SK-MEL-5 (cell line): Measurements from ENCODE around the gene MCMBP. TPM values are rescaled to one million over a fixed set of nuclear protein-coding genes. Genes with fewer than 3 reads are reported as not detected.
"Not testable (repeated sequence)": the region's sequence is repeated elsewhere in the genome, so short reads cannot be mapped to it uniquely, and the experiment has no call there.

ENCODE experiments used
- DNase-seq: peaks from one replicate; pipeline ENCODE4 v3.0.0-alpha.2; 2016; ENCODE audit warnings: low read depth, low spot score
- in situ Hi-C: cut with HindIII; loops from 2 replicates; pipeline ENCODE4 v1.10.0; 2016; ENCODE audit warnings: low sequenced_read_pairs, high pct_unique_total_duplicates, low pct_unique_long_range_greater_than_20kb
- total RNA-seq: library from RNA; depleted of rRNA; stranded (reverse); fragments of >200 nt; shearing (Covaris generic); gene quantifications from 2 replicates; pipeline ENCODE4 v1.2.3, GENCODE V29; 2014

The MCMBP gene
- total RNA-seq, 1 experiment from 2014 or later: 41.1 TPM

GRCh38 chr10:119888715-119889114 is 16.1 kb upstream of the MCMBP start:
- in situ Hi-C loops, DNase-seq: not testable (repeated sequence)

- in situ Hi-C loops: not testable (repeated sequence)
These were observed 13.4 kb upstream of the MCMBP start for GRCh38 chr10:119886070-119886469.

GRCh38 chr10:119883901-119884611 is 11.4 kb upstream of the MCMBP start:
- in situ Hi-C loops, DNase-seq: not testable (repeated sequence)

More at GRCh38 chr10:119886070-119886469, 13.4 kb upstream of the MCMBP start:
- DNase-seq: not testable (repeated sequence)

- no peak for DNase-seq
- in situ Hi-C loops: no loop called here
These were observed 5.9 kb upstream of the MCMBP start for GRCh38 chr10:119878524-119878923.

- in situ Hi-C loops: no loop called here
- peak; percentile 79 for DNase-seq
These were observed 428 bp upstream of the MCMBP start for GRCh38 chr10:119872860-119873681.

GRCh38 chr10:119871881-119872609 is 598 bp downstream of the MCMBP start:
- DNase-seq: peak; percentile 11
- in situ Hi-C loops: no loop called here

- in situ Hi-C loops, DNase-seq: not testable (repeated sequence)
These were observed 3.2 kb downstream of the MCMBP start for GRCh38 chr10:119869398-119869797.

- in situ Hi-C loops: no loop called here
- no peak for DNase-seq
These were observed 5.3 kb downstream of the MCMBP start for GRCh38 chr10:119867317-119867716.

- in situ Hi-C loops: no loop called here
- DNase-seq: no peak
These were observed 6.9 kb downstream of the MCMBP start for GRCh38 chr10:119865699-119866240.

- in situ Hi-C loops: no loop called here
- no peak for DNase-seq
These were observed 8.6 kb downstream of the MCMBP start for GRCh38 chr10:119863951-119864565.

- in situ Hi-C loops: no loop called here
These were observed 10.1 kb downstream of the MCMBP start for GRCh38 chr10:119862524-119862923.

GRCh38 chr10:119860866-119861607 is 11.6 kb downstream of the MCMBP start:
- in situ Hi-C loops: no loop called here

More at GRCh38 chr10:119862524-119862923, 10.1 kb downstream of the MCMBP start:
- no peak for DNase-seq

GRCh38 chr10:119859420-119860258 is 13.0 kb downstream of the MCMBP start:
- in situ Hi-C loops: no loop called here

More at GRCh38 chr10:119860866-119861607, 11.6 kb downstream of the MCMBP start:
- no peak for DNase-seq

GRCh38 chr10:119858063-119858462 is 14.6 kb downstream of the MCMBP start:
- in situ Hi-C loops: no loop called here
- no peak for DNase-seq

More at GRCh38 chr10:119859420-119860258, 13.0 kb downstream of the MCMBP start:
- DNase-seq: peak; percentile 49

- no peak for DNase-seq
- in situ Hi-C loops: no loop called here
These were observed 19.1 kb downstream of the MCMBP start for GRCh38 chr10:119853574-119853973.

- DNase-seq: no peak
- in situ Hi-C loops: no loop called here
These were observed 19.8 kb downstream of the MCMBP start for GRCh38 chr10:119852822-119853221.
